PC-9 (cell line): ENCODE data around the gene TNFRSF14. TPM values are rescaled to one million over a fixed set of nuclear protein-coding genes. Genes with fewer than 3 reads are reported as not detected.

Experiments used
- BruUV-seq: library from RNA; stranded (reverse); fragments of 400-500 nt; replicated peaks from 2 replicates; lab custom pipeline; 2021; lab: Mats Ljungman, UMichigan
- CTCF ChIA-PET: fragments of 300-600 bp; sonication (Branson Sonifier 250); formaldehyde crosslinking; loops from one replicate; lab custom pipeline; 2022; ENCODE audit warnings: antibody characterized with exemption; lab: Charles Lee
- POLR2A ChIA-PET: fragments of 300-600 bp; sonication (Branson Sonifier 250); formaldehyde crosslinking; loops from one replicate; lab custom pipeline; 2022; ENCODE audit warnings: antibody characterized with exemption; ENCODE audit not compliant: unreplicated experiment; lab: Charles Lee
- DNase-seq, 2 experiments: peaks; one replicate each; pipeline versions ENCODE4 v3.0.0 to v3.0.0-alpha.2; 2015 to 2022; ENCODE audit warnings: mixed read lengths in 1 of 2
- H2AFZ ChIP-seq: fragments of 200-600 bp; sonication (generic); 2 replicates; pipeline ENCODE4 v1.8.1; 2017; ENCODE audit warnings: antibody characterized with exemption
- H3F3A ChIP-seq: fragments of 200-600 bp; sonication (generic); 2 replicates; pipeline ENCODE4 v1.8.1; 2017; ENCODE audit warnings: antibody characterized with exemption, mild to moderate bottlenecking, low read depth; ENCODE audit not compliant: insufficient read depth
- H3K27ac ChIP-seq: fragments of 200-600 bp; sonication (generic); 2 replicates; pipeline ENCODE4 v1.6.1; 2016; ENCODE audit warnings: mixed run types
- H3K27me3 ChIP-seq: fragments of 200-600 bp; sonication (generic); 2 replicates; pipeline ENCODE4 v1.6.1; 2016; ENCODE audit warnings: low read depth, mixed run types; ENCODE audit not compliant: insufficient read depth
- H3K36me3 ChIP-seq: fragments of 200-600 bp; sonication (generic); 2 replicates; pipeline ENCODE4 v1.6.1; 2016; ENCODE audit warnings: low read depth, mixed run types
- H3K4me1 ChIP-seq: fragments of 200-600 bp; sonication (generic); replicated peaks from 2 replicates; pipeline ENCODE4 v1.6.1; 2016; ENCODE audit warnings: mixed run types; ENCODE audit not compliant: insufficient read depth
- H3K4me2 ChIP-seq: fragments of 200-600 bp; sonication (generic); 2 replicates; pipeline ENCODE4 v1.6.1; 2017; ENCODE audit warnings: mixed run types
- H3K4me3 ChIP-seq: fragments of 200-600 bp; sonication (generic); 2 replicates; pipeline ENCODE4 v1.6.1; 2016; ENCODE audit warnings: mixed run types
- H3K79me2 ChIP-seq: fragments of 200-600 bp; sonication (generic); 2 replicates; pipeline ENCODE4 v1.6.1; 2017; ENCODE audit warnings: low read depth, mixed run types
- H3K9me2 ChIP-seq: fragments of 200-600 bp; sonication (generic); 2 replicates; pipeline ENCODE4 v1.8.1; 2017; ENCODE audit warnings: mild to moderate bottlenecking; ENCODE audit not compliant: insufficient read depth
- H3K9me3 ChIP-seq: fragments of 200-600 bp; sonication (generic); 2 replicates; pipeline ENCODE4 v1.8.1; 2016; ENCODE audit warnings: low read depth; ENCODE audit not compliant: insufficient read depth
- H4K20me1 ChIP-seq: fragments of 200-600 bp; sonication (generic); 2 replicates; pipeline ENCODE4 v1.8.1; 2017; ENCODE audit not compliant: insufficient read depth
- EZH2 ChIP-seq: fragments of 200-600 bp; sonication (generic); IDR thresholded peaks from 2 replicates; pipeline ENCODE4 v1.8.0; 2017; ENCODE audit warnings: antibody characterized with exemption, low read depth
- intact Hi-C: fragments of 100-400 bp; cut with micrococcal nuclease; formaldehyde crosslinking; loops from one replicate; pipeline ENCODE4 v1.10.0; 2022; ENCODE audit not compliant: unreplicated experiment
- total RNA-seq: library from RNA; stranded (reverse); gene quantifications from 2 replicates; pipeline ENCODE4 v1.2.3, GENCODE V29; 2021
- TF ChIP-seq, protein P1 (sequence below): fragments of 200-600 bp; sonication (generic); conservative IDR thresholded peaks from 2 replicates; pipeline ENCODE4 v1.6.1; 2017; ENCODE audit warnings: mixed run types, antibody characterized with exemption, mild to moderate bottlenecking, moderate library complexity

Gene TNFRSF14
- total RNA-seq, 1 experiment from 2014 or later, result 9.9 TPM

DNA sequence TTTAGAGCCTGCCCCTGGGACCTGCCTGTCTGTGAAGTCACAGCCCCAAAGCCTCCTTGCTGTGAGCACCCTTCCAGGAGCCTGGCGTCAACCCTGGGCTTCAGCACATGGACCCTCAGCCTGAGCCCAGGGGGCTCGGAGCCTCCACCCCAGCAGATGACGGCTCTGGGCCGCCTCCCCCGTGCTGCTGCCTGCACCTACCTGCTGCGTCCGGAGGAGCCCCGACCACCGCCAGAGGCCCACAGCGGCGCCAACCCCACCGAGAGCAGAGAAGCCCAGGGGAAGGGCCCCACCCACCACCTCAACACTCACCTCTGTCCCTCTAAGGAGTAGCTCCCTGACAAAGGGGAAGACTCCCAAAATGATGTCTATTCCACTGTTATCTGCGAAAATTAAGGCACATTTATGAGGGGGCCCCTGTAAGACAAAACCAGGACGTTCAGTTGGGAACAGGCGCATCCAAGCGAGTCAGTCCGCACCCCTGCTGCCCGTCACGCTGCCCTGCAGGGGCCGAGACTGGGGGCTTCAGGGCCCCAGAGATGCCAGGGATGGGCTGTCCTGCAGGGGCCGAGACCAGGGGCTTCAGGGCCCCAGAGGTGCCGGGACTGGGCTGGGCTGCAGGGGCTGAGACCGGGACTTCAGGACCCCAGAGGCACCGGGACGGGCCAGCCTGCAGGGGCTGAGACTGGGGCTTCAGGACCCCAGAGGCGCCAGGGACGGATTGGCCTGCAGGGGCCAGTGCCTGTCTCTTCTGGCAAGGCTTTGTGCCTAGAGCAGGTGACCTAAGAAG lies 45.6 kb upstream of the TNFRSF14 start:
- TF ChIP-seq EZH2, result no peak
- TF ChIP-seq, protein P1, sequence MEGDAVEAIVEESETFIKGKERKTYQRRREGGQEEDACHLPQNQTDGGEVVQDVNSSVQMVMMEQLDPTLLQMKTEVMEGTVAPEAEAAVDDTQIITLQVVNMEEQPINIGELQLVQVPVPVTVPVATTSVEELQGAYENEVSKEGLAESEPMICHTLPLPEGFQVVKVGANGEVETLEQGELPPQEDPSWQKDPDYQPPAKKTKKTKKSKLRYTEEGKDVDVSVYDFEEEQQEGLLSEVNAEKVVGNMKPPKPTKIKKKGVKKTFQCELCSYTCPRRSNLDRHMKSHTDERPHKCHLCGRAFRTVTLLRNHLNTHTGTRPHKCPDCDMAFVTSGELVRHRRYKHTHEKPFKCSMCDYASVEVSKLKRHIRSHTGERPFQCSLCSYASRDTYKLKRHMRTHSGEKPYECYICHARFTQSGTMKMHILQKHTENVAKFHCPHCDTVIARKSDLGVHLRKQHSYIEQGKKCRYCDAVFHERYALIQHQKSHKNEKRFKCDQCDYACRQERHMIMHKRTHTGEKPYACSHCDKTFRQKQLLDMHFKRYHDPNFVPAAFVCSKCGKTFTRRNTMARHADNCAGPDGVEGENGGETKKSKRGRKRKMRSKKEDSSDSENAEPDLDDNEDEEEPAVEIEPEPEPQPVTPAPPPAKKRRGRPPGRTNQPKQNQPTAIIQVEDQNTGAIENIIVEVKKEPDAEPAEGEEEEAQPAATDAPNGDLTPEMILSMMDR, result no peak
- Histone ChIP-seq H3F3A (no peaks in the 10 kb centered on the region), H4K20me1 (peaks cover 8% of the 10 kb centered on the region), H3K4me3 (no peak overlapping the region), H3K27me3 (no peaks in the 10 kb centered on the region), H3K4me2 (no peak overlapping the region), H2AFZ (no peak overlapping the region), H3K9me2 (no peaks in the 10 kb centered on the region), H3K4me1 (no peaks in the 10 kb centered on the region), H3K79me2 (no peaks in the 10 kb centered on the region), H3K27ac (no peak overlapping the region), H3K9me3 (no peaks in the 10 kb centered on the region), H3K36me3 (no peaks in the 10 kb centered on the region)
- DNase-seq, result no peak
- intact Hi-C loops, result no loop called here
- ChIA-PET CTCF (no interaction called here), POLR2A (no interaction called here)
- no TSS peak for BruUV-seq

DNA sequence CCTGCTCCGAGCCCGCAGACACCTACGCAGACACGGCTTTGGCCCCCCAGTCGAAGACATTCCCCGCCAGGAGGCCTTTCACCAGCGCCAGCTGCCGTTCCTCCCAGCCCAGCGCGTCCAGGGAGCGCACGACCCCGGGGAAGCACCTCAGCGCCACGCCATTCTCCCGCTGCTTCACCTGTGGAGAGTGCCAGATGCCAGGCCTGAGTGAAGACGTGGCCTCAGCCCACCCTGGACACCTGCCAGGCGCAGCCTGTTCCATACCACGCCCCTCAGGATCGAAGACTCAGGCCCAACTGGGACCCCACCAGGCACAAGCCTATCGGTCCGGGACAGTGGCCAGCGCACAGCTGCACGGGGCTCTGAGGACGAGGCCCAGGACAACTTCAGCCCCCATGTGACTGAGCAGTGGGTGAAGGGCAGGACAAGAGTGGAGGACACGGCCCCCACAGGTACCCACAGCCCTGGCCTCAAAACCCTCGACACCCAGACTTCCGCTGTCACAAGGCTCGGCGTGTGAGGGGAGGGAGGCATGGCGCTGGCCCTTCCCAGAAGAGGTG lies 43.2 kb upstream of the TNFRSF14 start:
- Histone ChIP-seq H2AFZ (no peak overlapping the region), H3F3A (no peaks in the 10 kb centered on the region), H3K27me3 (no peaks in the 10 kb centered on the region), H3K27ac (no peak overlapping the region), H3K9me3 (no peaks in the 10 kb centered on the region), H3K4me1 (no peaks in the 10 kb centered on the region), H3K79me2 (no peaks in the 10 kb centered on the region), H3K4me2 (no peak overlapping the region), H3K4me3 (no peak overlapping the region), H4K20me1 (peaks cover 4% of the 10 kb centered on the region), H3K36me3 (no peaks in the 10 kb centered on the region), H3K9me2 (no peaks in the 10 kb centered on the region)
- intact Hi-C loops, result no loop called here
- POLR2A ChIA-PET, result no interaction called here
- no peak for DNase-seq
- no TSS peak for BruUV-seq
- TF ChIP-seq, protein P1, result no peak
- TF ChIP-seq EZH2, result no peak
- CTCF ChIA-PET, result no interaction called here

DNA sequence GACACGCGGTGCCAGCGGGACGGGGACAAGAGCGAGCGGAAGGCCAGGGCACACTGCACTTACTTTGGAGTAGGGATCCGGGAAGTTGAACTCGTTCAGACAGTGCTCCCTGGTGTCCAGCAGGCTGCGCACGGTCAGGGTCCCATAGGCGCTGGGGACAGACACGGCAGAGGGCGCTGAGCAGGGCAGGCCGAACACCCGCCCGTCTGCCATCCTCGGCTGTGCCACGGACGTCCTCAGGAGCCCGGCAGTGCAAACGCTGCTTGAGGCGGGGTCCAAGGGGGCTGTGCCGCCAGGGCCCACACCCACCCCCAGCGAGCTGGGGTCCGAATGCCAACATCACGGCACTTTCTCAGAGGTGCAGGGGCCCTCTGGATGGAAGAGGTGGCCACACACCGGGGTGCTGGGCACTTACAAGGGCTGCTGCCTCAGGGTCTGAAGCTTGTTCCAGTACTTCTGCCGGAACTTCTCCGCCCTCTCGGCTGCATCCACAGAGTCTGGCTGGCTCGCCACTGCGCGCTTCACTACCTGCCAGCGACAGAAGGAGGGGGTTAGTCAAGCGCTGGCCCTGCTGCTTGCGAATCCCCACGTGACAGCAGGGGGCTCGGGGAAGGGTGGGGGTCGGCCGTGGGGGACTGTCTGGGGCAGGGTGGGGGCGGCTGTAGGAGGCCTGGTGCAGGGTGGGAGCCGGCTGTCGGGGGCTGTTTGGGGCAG lies 42.1 kb upstream of the TNFRSF14 start:
- no TSS peak for BruUV-seq
- Histone ChIP-seq H3K9me3 (no peaks in the 10 kb centered on the region), H2AFZ (no peak overlapping the region), H3K36me3 (no peaks in the 10 kb centered on the region), H3K79me2 (no peaks in the 10 kb centered on the region), H3K27me3 (no peaks in the 10 kb centered on the region), H3K4me3 (no peak overlapping the region), H4K20me1 (peaks cover 3% of the 10 kb centered on the region; the same call in 1 of the 2 replicates), H3K27ac (no peak overlapping the region), H3K9me2 (no peaks in the 10 kb centered on the region), H3F3A (no peaks in the 10 kb centered on the region), H3K4me2 (no peak overlapping the region), H3K4me1 (no peaks in the 10 kb centered on the region)
- TF ChIP-seq, protein P1, result no peak
- TF ChIP-seq EZH2, result no peak
- intact Hi-C loops, result no loop called here
- CTCF ChIA-PET, result no interaction called here
- POLR2A ChIA-PET, result no interaction called here
- no peak for DNase-seq
